GM23338 (cell line): ENCODE data around the gene TAPBP. TPM values are rescaled to one million over a fixed set of nuclear protein-coding genes. Genes with fewer than 3 reads are reported as not detected.

Experiments
- ATAC-seq: fragments of 200-7000 bp; cut with Tn5 transposase; 3 replicates; pipeline ENCODE4 v1.9.1; 2020
- DNase-seq: peaks from one replicate; pipeline ENCODE4 v3.0.0-alpha.2; 2015; ENCODE audit warnings: low spot score
- H2AFZ ChIP-seq: fragments of 200-600 bp; sonication (generic); 2 replicates; pipeline ENCODE4 v1.8.0; 2016; ENCODE audit warnings: antibody characterized with exemption, mild to moderate bottlenecking, moderate library complexity
- H3F3A ChIP-seq: fragments of 200-600 bp; sonication (generic); replicated peaks from 2 replicates; pipeline ENCODE4 v1.8.0; 2017; ENCODE audit warnings: antibody characterized with exemption, mixed run types, low read depth
- H3K27ac ChIP-seq: fragments of 200-600 bp; sonication (generic); 2 replicates; pipeline ENCODE4 v1.6.1; 2016; ENCODE audit warnings: low read depth
- H3K27me3 ChIP-seq: fragments of 200-600 bp; sonication (generic); 2 replicates; pipeline ENCODE4 v1.8.0; 2016; ENCODE audit warnings: mild to moderate bottlenecking, mixed run types, moderate library complexity; ENCODE audit not compliant: insufficient read depth
- H3K36me3 ChIP-seq: fragments of 200-600 bp; sonication (generic); 2 replicates; pipeline ENCODE4 v1.8.0; 2016; ENCODE audit warnings: mild to moderate bottlenecking; ENCODE audit not compliant: insufficient read depth
- H3K4me1 ChIP-seq: fragments of 200-600 bp; sonication (generic); 2 replicates; pipeline ENCODE4 v1.8.0; 2016; ENCODE audit warnings: mild to moderate bottlenecking, moderate library complexity; ENCODE audit not compliant: insufficient read depth
- H3K4me2 ChIP-seq: fragments of 200-600 bp; sonication (generic); 2 replicates; pipeline ENCODE4 v1.7.1; 2017; ENCODE audit warnings: mixed run types
- H3K4me3 ChIP-seq: fragments of 200-600 bp; sonication (generic); 2 replicates; pipeline ENCODE4 v1.6.1; 2016; ENCODE audit warnings: mixed run types
- H3K79me2 ChIP-seq: fragments of 200-600 bp; sonication (generic); replicated peaks from 2 replicates; pipeline ENCODE4 v1.8.0; 2017; ENCODE audit warnings: mild to moderate bottlenecking; ENCODE audit not compliant: insufficient read depth
- H3K9me2 ChIP-seq: fragments of 200-600 bp; sonication (generic); 2 replicates; pipeline ENCODE4 v1.8.0; 2017; ENCODE audit not compliant: insufficient read depth
- H4K20me1 ChIP-seq: fragments of 200-600 bp; sonication (generic); replicated peaks from 2 replicates; pipeline ENCODE4 v1.8.0; 2017; ENCODE audit warnings: mild to moderate bottlenecking; ENCODE audit not compliant: insufficient read depth
- H3K27ac Mint-ChIP-seq: 2 replicates; pipeline ENCODE4 v1.8.0; 2020; ENCODE audit warnings: inconsistent platforms, mild to moderate bottlenecking, moderate library complexity, mixed read lengths
- H3K27me3 Mint-ChIP-seq: 3 replicates; pipeline ENCODE4 v1.8.0; 2022; ENCODE audit warnings: low read depth, mild to moderate bottlenecking, moderate library complexity, mixed read lengths, inconsistent platforms; ENCODE audit not compliant: insufficient read depth, poor library complexity
- H3K36me3 Mint-ChIP-seq: 3 replicates; pipeline ENCODE4 v1.8.0; 2021; ENCODE audit warnings: low read depth, mild to moderate bottlenecking, inconsistent platforms, moderate library complexity, mixed read lengths
- H3K4me1 Mint-ChIP-seq: 3 replicates; pipeline ENCODE4 v1.8.0; 2020; ENCODE audit warnings: mild to moderate bottlenecking, inconsistent platforms, mixed read lengths
- H3K4me3 Mint-ChIP-seq: 3 replicates; pipeline ENCODE4 v1.8.0; 2021; ENCODE audit warnings: moderate library complexity, mild to moderate bottlenecking, inconsistent platforms, mixed read lengths
- H3K9me3 Mint-ChIP-seq: 3 replicates; pipeline ENCODE4 v1.8.0; 2020; ENCODE audit warnings: moderate library complexity, mild to moderate bottlenecking, inconsistent platforms, mixed read lengths
- CREB1 ChIP-seq: fragments of 250-450 bp; sonication (Bioruptor Pico); IDR thresholded peaks from 2 replicates; pipeline ENCODE4 v1.5.0; 2020; ENCODE audit warnings: low read depth, mild to moderate bottlenecking, moderate library complexity
- CTCF ChIP-seq, 2 experiments: fragments of 200-600 bp in 1 of 2; sonication (generic) in 1 of 2; conservative IDR thresholded peaks; 2 replicates each; pipeline versions ENCODE4 v1.5.1 to v1.6.1; 2016 to 2017; ENCODE audit warnings: antibody characterized with exemption in 2 of 2, low read depth in 2 of 2, mild to moderate bottlenecking in 2 of 2, moderate library complexity in 1 of 2
- EZH2 ChIP-seq: fragments of 200-600 bp; sonication (generic); IDR thresholded peaks from one replicate; pipeline ENCODE4 v1.8.0; 2017; ENCODE audit warnings: antibody characterized with exemption, mild to moderate bottlenecking, low read depth; ENCODE audit not compliant: unreplicated experiment
- EZH2phosphoT487 ChIP-seq: fragments of 200-600 bp; sonication (generic); IDR thresholded peaks from one replicate; pipeline ENCODE4 v1.8.1; 2018; ENCODE audit warnings: antibody characterized with exemption; ENCODE audit not compliant: unreplicated experiment
- JUNB ChIP-seq: IDR thresholded peaks from one replicate; pipeline ENCODE4 v1.6.1; 2016; ENCODE audit warnings: antibody characterized with exemption; ENCODE audit not compliant: unreplicated experiment
- NANOG ChIP-seq: IDR thresholded peaks from 2 replicates; pipeline ENCODE4 v1.6.1; 2016; ENCODE audit warnings: antibody characterized with exemption, borderline replicate concordance
- POLR2AphosphoS5 ChIP-seq: IDR thresholded peaks from 2 replicates; pipeline ENCODE4 v1.6.1; 2016; ENCODE audit warnings: antibody characterized with exemption, low read depth
- ZNF114 ChIP-seq: fragments of 250-450 bp; sonication (Bioruptor Pico); IDR thresholded peaks from 2 replicates; pipeline ENCODE4 v1.5.0; 2020; ENCODE audit warnings: mild to moderate bottlenecking, moderate library complexity
- ZNF331 ChIP-seq: fragments of 250-450 bp; sonication (Bioruptor Pico); IDR thresholded peaks from 2 replicates; pipeline ENCODE4 v1.5.0; 2020; ENCODE audit warnings: low read depth, mild to moderate bottlenecking, moderate library complexity
- microRNA-seq: library from miRNA; unstranded; fragments of <30 nt; microRNA quantifications from one replicate; pipeline ENCODE4, GENCODE V29; 2017
- polyA plus RNA-seq: library from polyadenylated mRNA; unstranded; fragments of >200 nt; fragmentation: Nextera tagmentation; extraction: Ambion mirVana; gene quantifications from 2 replicates; pipeline ENCODE4 v1.2.1, GENCODE V29; 2016
- total RNA-seq: library from RNA; depleted of rRNA; stranded (reverse); fragments of >200 nt; shearing (Covaris generic); gene quantifications from 2 replicates; pipeline ENCODE4 v1.2.3, GENCODE V29; 2014; rRNA removed

The TAPBP gene
- total and polyA plus RNA-seq, 2 experiments from 2014 or later, result 19.9 to 37.5 TPM

GRCh38 chr6:33250731-33251130 lies 63.1 kb downstream of the TAPBP start:
- Mint-ChIP-seq H3K27me3 (peaks cover 15% of the 10 kb centered on the region), H3K36me3 (peaks cover 20% of the 10 kb centered on the region), H3K27ac (no peak overlapping the region; the same call in 1 of the 2 replicates), H3K4me3 (peak overlapping the region; percentile 82; the same call in 2 of the 3 replicates), H3K9me3 (no peaks in the 10 kb centered on the region), H3K4me1 (peaks cover 19% of the 10 kb centered on the region)
- TF ChIP-seq POLR2AphosphoS5 (no peak), EZH2phosphoT487 (no peak), NANOG (no peak), JUNB (no peak), ZNF114 (CRISPR knock-in tag) (no peak), CREB1 (no peak), ZNF331 (CRISPR knock-in tag) (no peak), CTCF (conservative IDR thresholded peaks at IDR 0.05; ENCODE audit: low read depth in 2 of 2) (no peak)
- H4K20me1 ChIP-seq, result no peaks in the 10 kb centered on the region
- H3K4me2 ChIP-seq, result no peak overlapping the region
- peaks cover 10% of the 10 kb centered on the region; the same call in 1 of the 2 replicates for H3F3A ChIP-seq
- DNase-seq, result no peak
- no peak for ATAC-seq
- no peak overlapping the region for H3K4me3 ChIP-seq
- peaks cover 31% of the 10 kb centered on the region for H3K27me3 ChIP-seq
- peaks cover 12% of the 10 kb centered on the region for H3K4me1 ChIP-seq
- H3K79me2 ChIP-seq, result no peaks in the 10 kb centered on the region
- H3K9me2 ChIP-seq, result no peaks in the 10 kb centered on the region
- no peaks in the 10 kb centered on the region for H3K36me3 ChIP-seq
- no peak overlapping the region for H2AFZ ChIP-seq
- H3K27ac ChIP-seq, result no peak overlapping the region

- H3K9me3 Mint-ChIP-seq, result no peaks in the 10 kb centered on the region
- Histone ChIP-seq H3K79me2 (no peaks in the 10 kb centered on the region), H3K27me3 (peaks cover 35% of the 10 kb centered on the region), H3K27ac (no peak overlapping the region), H3K9me2 (no peaks in the 10 kb centered on the region), H2AFZ (peak overlapping the region; percentile 9; the same call in 1 of the 2 replicates), H3F3A (peaks cover 10% of the 10 kb centered on the region; the same call in 1 of the 2 replicates), H3K4me2 (peak overlapping the region; percentile 80), H3K4me3 (peak overlapping the region; percentile 68), H3K36me3 (no peaks in the 10 kb centered on the region), H4K20me1 (no peaks in the 10 kb centered on the region), H3K4me1 (peaks cover 12% of the 10 kb centered on the region)
- H3K4me3 Mint-ChIP-seq, result peak overlapping the region; percentile 82
- TF ChIP-seq NANOG (no peak), EZH2 (no peak), JUNB (no peak)
- H3K27me3 Mint-ChIP-seq, result peaks cover 15% of the 10 kb centered on the region
- H3K4me1 Mint-ChIP-seq, result peaks cover 19% of the 10 kb centered on the region
- ATAC-seq (peak; percentile 8), DNase-seq (no peak)
- peak overlapping the region; percentile 77 for H3K27ac Mint-ChIP-seq
- peaks cover 19% of the 10 kb centered on the region for H3K36me3 Mint-ChIP-seq
Measured at GRCh38 chr6:33249732-33250630, 63.9 kb downstream of the TAPBP start.

Small RNAs within 50 kb of the gene (microRNA-seq; reads per million reads assigned to microRNA genes)
- gene MIR6834, result not detected
- gene MIR6873, result not detected

Other genes starting within 250 kb of the TAPBP start
- gene HLA-DPA1, start 240.4 kb downstream of the TAPBP start, total RNA-seq, result 6.6 and 6.9 TPM in 2 replicates
- 3.9 and 4.1 TPM in 2 replicates for gene HLA-DPA1, start 240.4 kb downstream of the TAPBP start, polyA plus RNA-seq
- 32.1 and 37.6 TPM in 2 replicates for gene HLA-DPB1, start 238.1 kb downstream of the TAPBP start, total RNA-seq
- 19.8 and 22.0 TPM in 2 replicates for gene HLA-DPB1, start 238.1 kb downstream of the TAPBP start, polyA plus RNA-seq
- gene COL11A2, start 121.6 kb downstream of the TAPBP start, total RNA-seq, result 1.3 and 2.7 TPM in 2 replicates
- 1.6 and 2.2 TPM in 2 replicates for gene COL11A2, start 121.6 kb downstream of the TAPBP start, polyA plus RNA-seq
- gene RXRB, start 113.4 kb downstream of the TAPBP start, total RNA-seq, result 11.3 and 11.6 TPM in 2 replicates
- gene RXRB, start 113.4 kb downstream of the TAPBP start, polyA plus RNA-seq, result 6.7 and 6.9 TPM in 2 replicates
- gene SLC39A7, start 113.2 kb downstream of the TAPBP start, total RNA-seq, result 75.9 and 79.9 TPM in 2 replicates
- 9.0 and 9.2 TPM in 2 replicates for gene SLC39A7, start 113.2 kb downstream of the TAPBP start, polyA plus RNA-seq
- gene HSD17B8, start 109.4 kb downstream of the TAPBP start, total RNA-seq, result 8.9 and 16.0 TPM in 2 replicates
- 4.3 and 5.6 TPM in 2 replicates for gene HSD17B8, start 109.4 kb downstream of the TAPBP start, polyA plus RNA-seq
- gene RING1, start 105.6 kb downstream of the TAPBP start, total RNA-seq, result 8.0 and 16.0 TPM in 2 replicates
- gene RING1, start 105.6 kb downstream of the TAPBP start, polyA plus RNA-seq, result 6.4 and 8.3 TPM in 2 replicates
- gene VPS52, start 42.2 kb downstream of the TAPBP start, total RNA-seq, result 25.0 and 31.1 TPM in 2 replicates
- 20.6 and 27.9 TPM in 2 replicates for gene VPS52, start 42.2 kb downstream of the TAPBP start, polyA plus RNA-seq
- 2,133 and 2,664 TPM in 2 replicates for gene RPS18, start 42.0 kb downstream of the TAPBP start, total RNA-seq
- 4,776 and 5,223 TPM in 2 replicates for gene RPS18, start 42.0 kb downstream of the TAPBP start, polyA plus RNA-seq
- gene B3GALT4, start 37.0 kb downstream of the TAPBP start, total RNA-seq, result 1.0 and 2.3 TPM in 2 replicates
- gene B3GALT4, start 37.0 kb downstream of the TAPBP start, polyA plus RNA-seq, result 1.3 and 1.8 TPM in 2 replicates
- 104 and 106 TPM in 2 replicates for gene WDR46, start 24.8 kb downstream of the TAPBP start, total RNA-seq
- 63.9 and 71.4 TPM in 2 replicates for gene WDR46, start 24.8 kb downstream of the TAPBP start, polyA plus RNA-seq
- 62.2 and 80.4 TPM in 2 replicates for gene PFDN6, start 24.5 kb downstream of the TAPBP start, total RNA-seq
- 54.0 and 56.1 TPM in 2 replicates for gene PFDN6, start 24.5 kb downstream of the TAPBP start, polyA plus RNA-seq
- gene RGL2, start 15.1 kb downstream of the TAPBP start, total RNA-seq, result 44.9 and 52.2 TPM in 2 replicates
- gene RGL2, start 15.1 kb downstream of the TAPBP start, polyA plus RNA-seq, result 28.0 and 31.7 TPM in 2 replicates
- gene ZBTB22, start 3.7 kb upstream of the TAPBP start, total RNA-seq, result 7.7 and 8.8 TPM in 2 replicates
- 1.9 and 3.9 TPM in 2 replicates for gene ZBTB22, start 3.7 kb upstream of the TAPBP start, polyA plus RNA-seq
- 73.2 and 107 TPM in 2 replicates for gene DAXX, start 8.9 kb upstream of the TAPBP start, total RNA-seq
- 67.4 and 71.0 TPM in 2 replicates for gene DAXX, start 8.9 kb upstream of the TAPBP start, polyA plus RNA-seq
- 61.7 and 64.4 TPM in 2 replicates for gene KIFC1, start 77.7 kb upstream of the TAPBP start, total RNA-seq
- gene KIFC1, start 77.7 kb upstream of the TAPBP start, polyA plus RNA-seq, result 10.1 and 10.3 TPM in 2 replicates
- 33.2 and 46.7 TPM in 2 replicates for gene PHF1, start 96.9 kb upstream of the TAPBP start, total RNA-seq
- 29.4 and 31.4 TPM in 2 replicates for gene PHF1, start 96.9 kb upstream of the TAPBP start, polyA plus RNA-seq
- 193 and 207 TPM in 2 replicates for gene CUTA, start 104.0 kb upstream of the TAPBP start, total RNA-seq
- gene CUTA, start 104.0 kb upstream of the TAPBP start, polyA plus RNA-seq, result 421 and 426 TPM in 2 replicates
- 36.9 and 45.0 TPM in 2 replicates for gene SYNGAP1, start 106.0 kb upstream of the TAPBP start, total RNA-seq
- 12.9 and 13.9 TPM in 2 replicates for gene SYNGAP1, start 106.0 kb upstream of the TAPBP start, polyA plus RNA-seq
- 17.9 and 25.2 TPM in 2 replicates for gene ZBTB9, start 140.5 kb upstream of the TAPBP start, total RNA-seq
- 13.5 and 13.6 TPM in 2 replicates for gene ZBTB9, start 140.5 kb upstream of the TAPBP start, polyA plus RNA-seq